RWPE1 (cell line): ENCODE results near the gene STK33.
"Not testable (repeated sequence)": the region's sequence is repeated elsewhere in the genome, so short reads cannot be mapped to it uniquely, and the experiment has no call there.

Experiments
- CTCF ChIA-PET: fragments of 350-600 bp; sonication (Branson Sonifier 250); formaldehyde crosslinking; extraction: SDS; loops from one replicate; lab custom pipeline; 2021; lab: Yijun Ruan, JAX
- POLR2A ChIA-PET: fragments of 400-600 bp; formaldehyde crosslinking; extraction: SDS; loops from one replicate; lab custom pipeline; 2020; ENCODE audit warnings: antibody characterized with exemption; ENCODE audit not compliant: low non-redundant PET; lab: Yijun Ruan, JAX
- DNase-seq: peaks from one replicate; pipeline ENCODE4 v3.0.0; 2012; ENCODE audit warnings: low spot score
- H3K27ac ChIP-seq: fragments of 450-650 bp; 2 replicates; pipeline ENCODE4 v1.5.1; 2017
- CTCF ChIP-seq: fragments of 450-650 bp; conservative IDR thresholded peaks from 2 replicates; pipeline ENCODE4 v1.5.1; 2017; ENCODE audit warnings: low read depth, mild to moderate bottlenecking

The STK33 gene

GRCh38 chr11:8487261-8487660 is 106.8 kb downstream of the STK33 start:
- TF ChIP-seq CTCF: no peak
- DNase-seq: no peak
- ChIA-PET POLR2A (no interaction called here), CTCF (no interaction called here)
- no peak overlapping the region for H3K27ac ChIP-seq

GRCh38 chr11:8484251-8484650 is 109.8 kb downstream of the STK33 start:
- TF ChIP-seq CTCF: no peak
- H3K27ac ChIP-seq: no peak overlapping the region
- ChIA-PET CTCF (no interaction called here), POLR2A (no interaction called here)
- no peak for DNase-seq

- CTCF ChIA-PET: interaction anchor here (0.6 kb wide), 1 partner anchor 444 kb away, joined by 3 read pairs; no protein-coding TSS in a partner anchor
- H3K27ac ChIP-seq: no peak overlapping the region
- POLR2A ChIA-PET: no interaction called here
- no peak for TF ChIP-seq CTCF
- no peak for DNase-seq
Observed at GRCh38 chr11:8480858-8481257, 113.2 kb downstream of the STK33 start.

GRCh38 chr11:8477680-8478079 is 116.3 kb downstream of the STK33 start:
- CTCF ChIA-PET: no interaction called here
- POLR2A ChIA-PET: no interaction called here
- no peak overlapping the region for H3K27ac ChIP-seq
- no peak for DNase-seq
- TF ChIP-seq CTCF: no peak

- TF ChIP-seq CTCF: no peak
- CTCF ChIA-PET: no interaction called here
- POLR2A ChIA-PET: no interaction called here
- no peak overlapping the region for H3K27ac ChIP-seq
- no peak for DNase-seq
Observed at GRCh38 chr11:8477151-8477550, 116.9 kb downstream of the STK33 start.

GRCh38 chr11:8467806-8468205 is 126.2 kb downstream of the STK33 start:
- DNase-seq, H3K27ac ChIP-seq, CTCF ChIA-PET, POLR2A ChIA-PET: not testable (repeated sequence)

GRCh38 chr11:8467356-8467755 is 126.7 kb downstream of the STK33 start:
- H3K27ac ChIP-seq, CTCF ChIA-PET, DNase-seq, POLR2A ChIA-PET: not testable (repeated sequence)

DNA sequence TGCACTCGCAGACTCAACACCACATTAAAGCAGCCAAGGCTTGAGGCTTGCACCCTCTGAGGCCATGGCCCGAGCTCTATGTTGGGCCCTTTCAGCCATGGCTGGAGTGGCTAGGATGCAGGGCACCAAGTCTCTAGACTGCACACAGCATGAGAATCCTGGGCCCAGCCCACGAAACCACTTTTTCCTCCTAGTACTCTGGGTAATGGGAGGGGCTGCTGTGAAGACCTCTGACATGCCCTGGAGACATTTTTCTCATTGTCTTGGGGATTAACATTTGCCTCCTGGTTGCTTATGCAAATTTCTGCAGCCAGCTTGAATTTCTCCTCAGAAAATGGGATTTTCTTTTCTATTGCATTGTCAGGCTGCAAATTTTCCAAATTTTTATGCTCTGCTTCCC is 127.1 kb downstream of the STK33 start:
- DNase-seq, H3K27ac ChIP-seq, CTCF ChIA-PET, POLR2A ChIA-PET: not testable (repeated sequence)
